ENCODE data around the gene MUC12. TPM values are rescaled to one million over a fixed set of nuclear protein-coding genes. Genes with fewer than 3 reads are reported as not detected.

Gene MUC12
- total and polyA plus RNA-seq, 5 donors, result 0.63 TPM; not detected in 4

- Histone ChIP-seq H3K27ac (ENCODE audit: low read length) (no peak overlapping the region), H3K4me1 (ENCODE audit: control insufficient read depth, insufficient read depth, low read length) (no peaks in the 10 kb centered on the region), H3K27me3 (ENCODE audit: control insufficient read depth, insufficient read depth) (no peaks in the 10 kb centered on the region), H3K4me3 (ENCODE audit: low read length) (no peak overlapping the region), H3K9me3 (ENCODE audit: control insufficient read depth, low read length) (no peaks in the 10 kb centered on the region)
- ATAC-seq (no peak), DNase-seq (no peak)
- intact Hi-C loops (cut with DNase I), result no loop called here
- 73% methylated on average over 12 of the region's 12 CpGs for WGBS
Measured at GRCh38 chr7:100963386-100963785, 6.0 kb upstream of the MUC12 start.

GRCh38 chr7:100963874-100964273 lies 5.5 kb upstream of the MUC12 start:
- Histone ChIP-seq H3K4me1 (ENCODE audit: control insufficient read depth, insufficient read depth, low read length) (no peaks in the 10 kb centered on the region), H3K27ac (ENCODE audit: low read length) (no peak overlapping the region), H3K27me3 (ENCODE audit: control insufficient read depth, insufficient read depth) (no peaks in the 10 kb centered on the region), H3K4me3 (ENCODE audit: low read length) (no peak overlapping the region), H3K9me3 (ENCODE audit: control insufficient read depth, low read length) (no peaks in the 10 kb centered on the region)
- WGBS, result 78% methylated on average over 8 of the region's 8 CpGs
- intact Hi-C loops (cut with DNase I), result no loop called here
- no peak for DNase-seq
- no peak for ATAC-seq

- Histone ChIP-seq H3K9me3 (ENCODE audit: control insufficient read depth, low read length) (no peaks in the 10 kb centered on the region), H3K27ac (ENCODE audit: low read length) (no peak overlapping the region), H3K4me1 (ENCODE audit: control insufficient read depth, insufficient read depth, low read length) (no peaks in the 10 kb centered on the region), H3K27me3 (ENCODE audit: control insufficient read depth, insufficient read depth) (no peaks in the 10 kb centered on the region), H3K4me3 (ENCODE audit: low read length) (no peak overlapping the region)
- no peak for DNase-seq
- ATAC-seq, result no peak
- 46% methylated on average over 7 of the region's 7 CpGs for WGBS
- intact Hi-C loops (cut with DNase I), result loop anchor here in 1 of 4 donors (5.0 kb wide), 1 partner anchor 93 kb away; no protein-coding TSS in a partner anchor
Measured at GRCh38 chr7:100964630-100965029, 4.7 kb upstream of the MUC12 start.

- H3K4me1 ChIP-seq (ENCODE audit: control insufficient read depth, insufficient read depth, low read length), result no peaks in the 10 kb centered on the region
- no peak for DNase-seq
- ATAC-seq, result no peak
- H3K9me3 ChIP-seq (ENCODE audit: control insufficient read depth, low read length), result no peaks in the 10 kb centered on the region
- intact Hi-C loops (cut with DNase I), result loop anchor here in 1 of 4 donors (5.0 kb wide), 1 partner anchor 92 kb away; no protein-coding TSS in a partner anchor
- H3K27me3 ChIP-seq (ENCODE audit: control insufficient read depth, insufficient read depth), result no peaks in the 10 kb centered on the region
- 19% methylated on average over 25 of the region's 25 CpGs for WGBS
- H3K4me3 ChIP-seq (ENCODE audit: low read length), result no peak overlapping the region
- no peak overlapping the region for H3K27ac ChIP-seq (ENCODE audit: low read length)
Measured at GRCh38 chr7:100965045-100965722, 4.2 kb upstream of the MUC12 start.

GRCh38 chr7:100965723-100966541 lies 3.4 kb upstream of the MUC12 start:
- 2% methylated on average over 58 of the region's 58 CpGs for WGBS
- intact Hi-C loops (cut with DNase I), result loop anchor here in 1 of 4 donors (5.0 kb wide), 1 partner anchor 91 kb away; no protein-coding TSS in a partner anchor

GRCh38 chr7:100966542-100967291 lies 2.6 kb upstream of the MUC12 start:
- Histone ChIP-seq H3K27ac (ENCODE audit: low read length) (no peak overlapping the region), H3K27me3 (ENCODE audit: control insufficient read depth, insufficient read depth) (no peaks in the 10 kb centered on the region), H3K4me3 (ENCODE audit: low read length) (peak overlapping the region; percentile 5), H3K9me3 (ENCODE audit: control insufficient read depth, low read length) (no peaks in the 10 kb centered on the region), H3K4me1 (ENCODE audit: control insufficient read depth, insufficient read depth, low read length) (no peaks in the 10 kb centered on the region)
- DNase-seq (peak in 1 of 3 donors; percentile 64), ATAC-seq (no peak)
- intact Hi-C loops (cut with DNase I), result loop anchor here in 1 of 4 donors (5.0 kb wide), 1 partner anchor 91 kb away; no protein-coding TSS in a partner anchor
- 11% methylated on average over 40 of the region's 40 CpGs for WGBS

More at GRCh38 chr7:100965723-100966541, 3.4 kb upstream of the MUC12 start:
- peak; percentile 50 to 64 for ATAC-seq
- H3K4me1 ChIP-seq (ENCODE audit: control insufficient read depth, insufficient read depth, low read length), result no peaks in the 10 kb centered on the region
- no peak overlapping the region for H3K27ac ChIP-seq (ENCODE audit: low read length)
- no peaks in the 10 kb centered on the region for H3K27me3 ChIP-seq (ENCODE audit: control insufficient read depth, insufficient read depth)
- peak; percentile 63 to 84 (median 83) for DNase-seq
- H3K4me3 ChIP-seq (ENCODE audit: low read length), result peak overlapping the region; percentile 5
- H3K9me3 ChIP-seq (ENCODE audit: control insufficient read depth, low read length), result no peaks in the 10 kb centered on the region

GRCh38 chr7:100967292-100967863 lies 2.0 kb upstream of the MUC12 start:
- Histone ChIP-seq H3K27me3 (ENCODE audit: control insufficient read depth, insufficient read depth) (no peaks in the 10 kb centered on the region), H3K4me3 (ENCODE audit: low read length) (no peak overlapping the region), H3K9me3 (ENCODE audit: control insufficient read depth, low read length) (no peaks in the 10 kb centered on the region), H3K4me1 (ENCODE audit: control insufficient read depth, insufficient read depth, low read length) (no peaks in the 10 kb centered on the region), H3K27ac (ENCODE audit: low read length) (no peak overlapping the region)
- intact Hi-C loops (cut with DNase I), result loop anchor here in 1 of 4 donors (5.0 kb wide), 1 partner anchor 90 kb away; no protein-coding TSS in a partner anchor
- no peak for DNase-seq
- WGBS, result 52% methylated on average over 13 of the region's 13 CpGs
- ATAC-seq, result no peak

GRCh38 chr7:100968031-100968430 lies 1.3 kb upstream of the MUC12 start:
- H3K9me3 ChIP-seq (ENCODE audit: control insufficient read depth, low read length), result no peaks in the 10 kb centered on the region
- H3K4me1 ChIP-seq (ENCODE audit: control insufficient read depth, insufficient read depth, low read length), result no peaks in the 10 kb centered on the region
- ATAC-seq (no peak), DNase-seq (no peak)
- no peaks in the 10 kb centered on the region for H3K27me3 ChIP-seq (ENCODE audit: control insufficient read depth, insufficient read depth)
- H3K27ac ChIP-seq (ENCODE audit: low read length), result no peak overlapping the region
- 13% methylated on average over 6 of the region's 6 CpGs for WGBS
- no peak overlapping the region for H3K4me3 ChIP-seq (ENCODE audit: low read length)
- intact Hi-C loops (cut with DNase I), result loop anchor here in 1 of 4 donors (5.0 kb wide), 1 partner anchor 89 kb away; no protein-coding TSS in a partner anchor

- Histone ChIP-seq H3K27me3 (ENCODE audit: control insufficient read depth, insufficient read depth) (no peaks in the 10 kb centered on the region), H3K27ac (ENCODE audit: low read length) (no peak overlapping the region), H3K4me3 (ENCODE audit: low read length) (no peak overlapping the region), H3K9me3 (ENCODE audit: control insufficient read depth, low read length) (no peaks in the 10 kb centered on the region), H3K4me1 (ENCODE audit: control insufficient read depth, insufficient read depth, low read length) (no peaks in the 10 kb centered on the region)
- ATAC-seq (no peak), DNase-seq (no peak)
- intact Hi-C loops (cut with DNase I), result loop anchor here in 1 of 4 donors (5.0 kb wide), 1 partner anchor 89 kb away; no protein-coding TSS in a partner anchor
- WGBS, result 20% methylated on average over 3 of the region's 3 CpGs
Measured at GRCh38 chr7:100968650-100969049, 715 bp upstream of the MUC12 start.

All from right cardiac atrium (tissue), 5 donors.